Measurements from ENCODE around the gene MOK. TPM values are rescaled to one million over a fixed set of nuclear protein-coding genes. Genes with fewer than 3 reads are reported as not detected.

Gene MOK
- total RNA-seq, 2 experiments from 2014 or later: 2.3 to 2.5 TPM

- H3K36me3 Mint-ChIP-seq (ENCODE audit: low read depth): peaks cover 55% of the 10 kb centered on the region
Observed at GRCh38 chr14:102335163-102335562, 30.2 kb upstream of the MOK start.

DNA sequence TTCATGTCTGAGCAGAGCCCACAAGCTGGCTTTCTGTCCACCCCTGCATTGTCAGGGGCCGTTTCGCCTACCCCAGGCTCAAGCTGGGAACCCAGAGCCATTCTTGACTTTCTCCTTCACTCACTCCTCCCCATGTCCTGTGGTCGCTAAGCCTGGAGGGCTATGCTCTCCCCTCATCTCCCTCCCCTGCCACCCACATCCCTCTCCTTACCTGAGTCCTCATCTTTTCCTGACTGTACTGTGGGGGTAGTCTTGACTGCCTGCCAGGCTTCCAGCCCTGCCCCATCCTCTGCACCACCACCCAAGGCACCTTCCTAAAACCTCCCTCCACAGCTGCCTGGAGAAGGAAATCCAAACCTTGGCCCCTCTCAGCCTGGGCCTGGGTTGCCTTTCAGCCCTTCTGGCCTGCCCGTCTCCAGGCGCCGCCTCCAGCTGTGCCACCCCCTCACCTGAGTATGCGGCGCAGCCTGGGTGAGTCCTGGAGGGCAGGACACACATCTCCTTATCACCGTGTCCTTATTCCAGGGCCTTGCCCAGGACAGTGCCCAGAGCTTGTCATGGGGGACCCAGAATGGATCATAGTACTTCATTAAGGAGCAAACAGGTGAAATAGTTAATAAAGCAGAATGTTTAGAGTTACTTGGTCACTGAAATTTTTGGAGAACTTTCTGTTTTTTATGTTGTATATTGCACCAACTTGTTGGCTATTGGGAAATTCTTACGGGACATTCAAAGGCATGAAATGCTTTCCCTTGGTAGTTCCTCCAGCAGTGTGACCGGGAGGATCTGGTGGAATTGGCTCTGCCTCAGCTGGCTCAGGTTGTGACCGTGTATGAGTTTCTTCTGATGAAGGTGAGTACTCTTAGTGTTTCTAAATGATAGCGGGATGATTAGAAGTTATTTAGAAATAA lies 29.1 kb upstream of the MOK start:
- Mint-ChIP-seq H3K4me1 (ENCODE audit: low read depth) (no peaks in the 10 kb centered on the region), H3K27ac (no peak overlapping the region), H3K9me3 (no peaks in the 10 kb centered on the region), H3K4me3 (no peak overlapping the region), H3K36me3 (ENCODE audit: low read depth) (peaks cover 54% of the 10 kb centered on the region), H3K27me3 (no peaks in the 10 kb centered on the region)
- DNase-seq: no peak
- Histone ChIP-seq H3K4me3 (ENCODE audit: low read length) (no peak overlapping the region), H3K27ac (ENCODE audit: low read depth in 1 of 2, low read length in 2 of 2) (no peak overlapping the region), H3K9me3 (ENCODE audit: control insufficient read depth in 1 of 2, insufficient read depth in 1 of 2, low read length in 2 of 2) (no peaks in the 10 kb centered on the region), H3K4me1 (ENCODE audit: insufficient read depth, low read length) (no peaks in the 10 kb centered on the region), H3K36me3 (ENCODE audit: insufficient read depth, low read length) (peaks cover 47% of the 10 kb centered on the region), H3K27me3 (ENCODE audit: control insufficient read depth in 1 of 2, insufficient read depth in 2 of 2, low read length in 2 of 2) (no peaks in the 10 kb centered on the region)
- TF ChIP-seq, protein P1, sequence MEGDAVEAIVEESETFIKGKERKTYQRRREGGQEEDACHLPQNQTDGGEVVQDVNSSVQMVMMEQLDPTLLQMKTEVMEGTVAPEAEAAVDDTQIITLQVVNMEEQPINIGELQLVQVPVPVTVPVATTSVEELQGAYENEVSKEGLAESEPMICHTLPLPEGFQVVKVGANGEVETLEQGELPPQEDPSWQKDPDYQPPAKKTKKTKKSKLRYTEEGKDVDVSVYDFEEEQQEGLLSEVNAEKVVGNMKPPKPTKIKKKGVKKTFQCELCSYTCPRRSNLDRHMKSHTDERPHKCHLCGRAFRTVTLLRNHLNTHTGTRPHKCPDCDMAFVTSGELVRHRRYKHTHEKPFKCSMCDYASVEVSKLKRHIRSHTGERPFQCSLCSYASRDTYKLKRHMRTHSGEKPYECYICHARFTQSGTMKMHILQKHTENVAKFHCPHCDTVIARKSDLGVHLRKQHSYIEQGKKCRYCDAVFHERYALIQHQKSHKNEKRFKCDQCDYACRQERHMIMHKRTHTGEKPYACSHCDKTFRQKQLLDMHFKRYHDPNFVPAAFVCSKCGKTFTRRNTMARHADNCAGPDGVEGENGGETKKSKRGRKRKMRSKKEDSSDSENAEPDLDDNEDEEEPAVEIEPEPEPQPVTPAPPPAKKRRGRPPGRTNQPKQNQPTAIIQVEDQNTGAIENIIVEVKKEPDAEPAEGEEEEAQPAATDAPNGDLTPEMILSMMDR (IDR thresholded peaks at IDR 0.05): no peak
- ChIA-PET CTCF (no interaction called here), POLR2A (no interaction called here)
- intact Hi-C loops (cut with DNase I, micrococcal nuclease): no loop called here
- no peak for ATAC-seq (ENCODE audit: poor library complexity)

More at GRCh38 chr14:102335163-102335562, 30.2 kb upstream of the MOK start:
- Mint-ChIP-seq H3K4me1 (ENCODE audit: low read depth) (no peaks in the 10 kb centered on the region), H3K27me3 (no peaks in the 10 kb centered on the region), H3K27ac (no peak overlapping the region), H3K9me3 (no peaks in the 10 kb centered on the region), H3K4me3 (no peak overlapping the region)
- Histone ChIP-seq H3K27ac (ENCODE audit: low read depth in 1 of 2, low read length in 2 of 2) (no peak overlapping the region), H3K27me3 (ENCODE audit: control insufficient read depth in 1 of 2, insufficient read depth in 2 of 2, low read length in 2 of 2) (no peaks in the 10 kb centered on the region), H3K4me1 (ENCODE audit: insufficient read depth, low read length) (no peaks in the 10 kb centered on the region), H3K9me3 (ENCODE audit: control insufficient read depth in 1 of 2, insufficient read depth in 1 of 2, low read length in 2 of 2) (no peaks in the 10 kb centered on the region), H3K4me3 (ENCODE audit: low read length) (no peak overlapping the region), H3K36me3 (ENCODE audit: insufficient read depth, low read length) (peaks cover 52% of the 10 kb centered on the region)
- ATAC-seq (ENCODE audit: poor library complexity) (no peak), DNase-seq (no peak)
- intact Hi-C loops (cut with DNase I, micrococcal nuclease): no loop called here
- ChIA-PET POLR2A (interaction anchor here (0.7 kb wide), 1 partner anchor 16 kb away, joined by 3 read pairs; the partner anchor contains the start of gene ZNF839), CTCF (no interaction called here)
- TF ChIP-seq, protein P1 (IDR thresholded peaks at IDR 0.05): no peak

DNA sequence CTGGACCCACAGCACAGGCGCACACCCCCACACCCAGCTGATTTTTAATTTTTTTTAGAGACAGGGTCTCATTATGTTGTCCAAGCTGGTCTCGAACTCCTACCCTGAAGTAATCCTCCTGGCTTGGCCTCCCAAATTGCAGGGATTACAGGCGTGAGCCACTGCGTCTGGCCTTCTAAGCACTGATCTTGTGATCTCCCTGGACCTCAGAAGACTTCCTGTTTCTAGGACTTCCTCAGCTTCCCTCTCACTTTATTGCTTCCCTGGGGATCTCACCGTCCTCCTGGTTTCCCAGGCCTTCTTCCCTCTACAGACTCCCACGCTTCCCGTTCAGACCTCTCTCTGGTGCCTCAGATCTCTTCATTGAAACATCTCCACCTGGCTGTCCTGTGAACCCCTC lies 28.4 kb upstream of the MOK start:
- ChIA-PET CTCF (no interaction called here), POLR2A (interaction anchor here (0.6 kb wide), 1 partner anchor 49 kb away, joined by 3 read pairs; no protein-coding TSS in a partner anchor)
- H3K4me1 ChIP-seq (ENCODE audit: insufficient read depth, low read length): no peaks in the 10 kb centered on the region
- intact Hi-C loops (cut with DNase I, micrococcal nuclease): no loop called here
- H3K27me3 Mint-ChIP-seq: no peaks in the 10 kb centered on the region
- peaks cover 47% of the 10 kb centered on the region for H3K36me3 Mint-ChIP-seq (ENCODE audit: low read depth)
- H3K4me3 Mint-ChIP-seq: no peak overlapping the region
- H3K27ac Mint-ChIP-seq: no peak overlapping the region
- no peak for DNase-seq
- peaks cover 4% of the 10 kb centered on the region for H3K4me1 Mint-ChIP-seq (ENCODE audit: low read depth)
- no peak overlapping the region for H3K4me3 ChIP-seq (ENCODE audit: low read length)
- peaks cover 41% of the 10 kb centered on the region for H3K36me3 ChIP-seq (ENCODE audit: insufficient read depth, low read length)
- H3K9me3 ChIP-seq (ENCODE audit: control insufficient read depth in 1 of 2, insufficient read depth in 1 of 2, low read length in 2 of 2): no peaks in the 10 kb centered on the region
- H3K9me3 Mint-ChIP-seq: no peaks in the 10 kb centered on the region
- H3K27ac ChIP-seq (ENCODE audit: low read depth in 1 of 2, low read length in 2 of 2): no peak overlapping the region
- TF ChIP-seq, protein P1 (IDR thresholded peaks at IDR 0.05): no peak
- H3K27me3 ChIP-seq (ENCODE audit: control insufficient read depth in 1 of 2, insufficient read depth in 2 of 2, low read length in 2 of 2): no peaks in the 10 kb centered on the region
- ATAC-seq (ENCODE audit: poor library complexity): no peak
